Thyroid gland (tissue), 4 donors: ENCODE results near the gene CCDC192. TPM values are rescaled to one million over a fixed set of nuclear protein-coding genes. Genes with fewer than 3 reads are reported as not detected.

Experiments
- DNase-seq, 2 donors: peaks; one replicate each; pipeline ENCODE4 v3.0.0-alpha.2; 2019
- H3K27ac ChIP-seq, 3 donors: fragments of 200-600 bp; sonication (generic); 1 replicate in 2 of 3; 2 replicates in 1 of 3; pipeline ENCODE4 v1.5.1; 2016 to 2019; ENCODE audit warnings: mild to moderate bottlenecking in 1 of 3, moderate library complexity in 1 of 3
- H3K27me3 ChIP-seq: fragments of 200-600 bp; sonication (generic); one replicate; pipeline ENCODE4 v1.5.1; 2019
- H3K36me3 ChIP-seq, 2 donors: fragments of 200-600 bp; sonication (generic); one replicate each; pipeline ENCODE4 v1.5.1; 2016 to 2019
- H3K4me1 ChIP-seq, 2 donors: fragments of 200-600 bp; sonication (generic); one replicate each; pipeline ENCODE4 v1.5.1; 2017 to 2019
- H3K4me3 ChIP-seq, 3 donors: fragments of 200-600 bp; sonication (generic); replicated peaks in 1 of 3; 1 replicate in 2 of 3; 2 replicates in 1 of 3; pipeline ENCODE4 v1.5.1; 2016; ENCODE audit warnings: mild to moderate bottlenecking in 1 of 3
- H3K9me3 ChIP-seq: fragments of 200-600 bp; sonication (generic); one replicate; pipeline ENCODE4 v1.5.1; 2017
- POLR2A ChIP-seq, 2 donors: fragments of 450-650 bp; IDR thresholded peaks; one replicate each; pipeline ENCODE4 v1.6.1; 2017; ENCODE audit warnings: antibody characterized with exemption in 2 of 2, mild to moderate bottlenecking in 2 of 2, moderate library complexity in 1 of 2
- WGBS, 2 donors: methylation state at CpG; one replicate each; pipeline ENCODE4 v1.1.5; 2017; 5-methylcytosine and 5-hydroxymethylcytosine counted together
- intact Hi-C: fragments of 100-400 bp; cut with DNase I; formaldehyde crosslinking; loops from one replicate; pipeline ENCODE4 v1.15.1; 2023
- total RNA-seq, 4 donors: library from RNA; depleted of rRNA; stranded (reverse); fragments of >200 nt; gene quantifications; one replicate each; pipeline ENCODE4 v1.2.3, GENCODE V29; 2016
- TF ChIP-seq, protein P1 (sequence below), 6 experiments: fragments of 200-600 bp in 3 of 6; fragments of 450-650 bp in 3 of 6; sonication (generic) in 3 of 6; IDR thresholded peaks; one replicate each; pipeline ENCODE4 v1.5.1; 2016 to 2019; ENCODE audit warnings: antibody characterized with exemption in 6 of 6, mild to moderate bottlenecking in 2 of 6, inconsistent platforms in 1 of 6, moderate library complexity in 1 of 6

Gene CCDC192
- total RNA-seq, 4 donors from 2014 or later = 1.3 TPM; not detected in 3

GRCh38 chr5:127981498-127981897 lies 278.3 kb downstream of the CCDC192 start:
- 65 to 76% methylated on average over 4 of the region's 4 CpGs for WGBS, 2 donors
- TF ChIP-seq POLR2A (IDR thresholded peaks at IDR 0.05) = no peak
- TF ChIP-seq, protein P1, sequence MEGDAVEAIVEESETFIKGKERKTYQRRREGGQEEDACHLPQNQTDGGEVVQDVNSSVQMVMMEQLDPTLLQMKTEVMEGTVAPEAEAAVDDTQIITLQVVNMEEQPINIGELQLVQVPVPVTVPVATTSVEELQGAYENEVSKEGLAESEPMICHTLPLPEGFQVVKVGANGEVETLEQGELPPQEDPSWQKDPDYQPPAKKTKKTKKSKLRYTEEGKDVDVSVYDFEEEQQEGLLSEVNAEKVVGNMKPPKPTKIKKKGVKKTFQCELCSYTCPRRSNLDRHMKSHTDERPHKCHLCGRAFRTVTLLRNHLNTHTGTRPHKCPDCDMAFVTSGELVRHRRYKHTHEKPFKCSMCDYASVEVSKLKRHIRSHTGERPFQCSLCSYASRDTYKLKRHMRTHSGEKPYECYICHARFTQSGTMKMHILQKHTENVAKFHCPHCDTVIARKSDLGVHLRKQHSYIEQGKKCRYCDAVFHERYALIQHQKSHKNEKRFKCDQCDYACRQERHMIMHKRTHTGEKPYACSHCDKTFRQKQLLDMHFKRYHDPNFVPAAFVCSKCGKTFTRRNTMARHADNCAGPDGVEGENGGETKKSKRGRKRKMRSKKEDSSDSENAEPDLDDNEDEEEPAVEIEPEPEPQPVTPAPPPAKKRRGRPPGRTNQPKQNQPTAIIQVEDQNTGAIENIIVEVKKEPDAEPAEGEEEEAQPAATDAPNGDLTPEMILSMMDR (IDR thresholded peaks at IDR 0.05) = no peak
- intact Hi-C loops = no loop called here

DNA sequence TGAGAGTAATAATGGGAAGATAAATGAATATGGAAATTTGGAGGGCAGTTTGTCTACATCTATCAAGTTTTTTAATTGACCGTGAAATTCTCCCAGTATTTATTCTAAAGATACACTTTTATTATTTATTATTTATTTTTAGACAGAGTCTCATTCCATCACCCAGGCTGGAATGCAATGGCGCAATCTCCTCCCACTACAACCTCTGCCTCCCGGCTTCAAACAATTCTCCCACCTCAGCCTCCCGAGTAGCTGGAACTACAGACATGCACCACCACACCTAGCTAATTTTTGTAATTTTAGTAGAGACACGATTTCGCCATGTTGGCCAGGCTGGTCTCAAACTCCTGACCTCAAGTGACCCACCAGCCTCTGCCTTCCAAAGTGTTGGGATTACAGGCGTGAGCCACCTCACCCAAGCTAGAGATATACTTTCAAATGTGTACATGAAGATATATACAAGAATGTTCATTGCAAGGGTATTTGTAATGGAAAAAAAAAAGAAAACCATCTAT lies 282.7 kb downstream of the CCDC192 start:
- TF ChIP-seq POLR2A (IDR thresholded peaks at IDR 0.05) = no peak
- TF ChIP-seq, protein P1 (IDR thresholded peaks at IDR 0.05) = no peak
- 96 to 97% methylated on average over 7 of the region's 7 CpGs for WGBS, 2 donors
- H3K4me1 ChIP-seq = no peaks in the 10 kb centered on the region
- no peaks in the 10 kb centered on the region for H3K9me3 ChIP-seq
- H3K4me3 ChIP-seq = no peak overlapping the region
- intact Hi-C loops = no loop called here
- no peak overlapping the region for H3K27ac ChIP-seq
- no peaks in the 10 kb centered on the region for H3K36me3 ChIP-seq
- H3K27me3 ChIP-seq = no peaks in the 10 kb centered on the region
- DNase-seq = no peak

More at GRCh38 chr5:127981498-127981897, 278.3 kb downstream of the CCDC192 start:
- DNase-seq = no peak
- no peak overlapping the region for H3K4me3 ChIP-seq
- no peaks in the 10 kb centered on the region for H3K9me3 ChIP-seq
- no peak overlapping the region for H3K27ac ChIP-seq
- H3K27me3 ChIP-seq = no peaks in the 10 kb centered on the region
- no peaks in the 10 kb centered on the region for H3K36me3 ChIP-seq
- no peaks in the 10 kb centered on the region for H3K4me1 ChIP-seq

DNA sequence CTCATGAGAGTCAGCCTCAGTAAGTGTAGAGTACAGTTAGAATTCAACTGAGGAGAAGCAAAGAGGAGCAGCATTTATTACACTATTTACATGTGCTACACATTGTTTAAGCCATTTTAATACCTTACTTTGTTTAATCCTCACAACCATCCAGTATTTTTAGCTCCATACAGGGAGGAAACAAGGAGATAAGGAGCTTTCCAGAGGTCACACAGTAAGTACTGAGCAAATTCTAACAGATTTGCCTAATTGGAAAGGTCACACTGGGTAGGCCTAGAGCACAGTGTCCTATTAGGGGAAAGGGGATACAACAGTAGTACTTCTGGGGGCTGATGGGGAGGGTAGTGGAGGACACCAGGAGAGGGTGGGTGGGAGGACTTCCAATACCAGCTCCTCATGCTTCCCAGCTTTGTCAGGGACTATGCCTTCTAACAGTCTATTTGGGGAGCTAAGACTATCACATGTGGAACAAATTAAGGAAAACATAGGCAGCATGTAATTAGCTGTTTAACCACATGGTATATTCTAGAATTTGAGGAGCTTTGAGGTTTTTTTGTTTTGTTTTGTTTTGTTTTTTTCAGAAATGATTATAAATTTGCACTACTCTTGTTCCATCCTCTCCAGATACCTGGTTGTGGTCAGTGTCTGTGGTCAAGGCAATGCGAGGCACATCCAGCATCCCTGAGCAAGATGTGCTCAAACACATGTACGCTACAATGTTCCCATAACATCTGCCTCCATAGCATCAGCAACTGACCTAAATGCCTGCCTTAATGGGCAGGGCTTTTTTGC lies 284.4 kb downstream of the CCDC192 start:
- intact Hi-C loops = no loop called here
- Histone ChIP-seq H3K27me3 (no peaks in the 10 kb centered on the region), H3K9me3 (no peaks in the 10 kb centered on the region), H3K36me3 (no peaks in the 10 kb centered on the region), H3K4me3 (no peak overlapping the region), H3K27ac (no peak overlapping the region), H3K4me1 (no peaks in the 10 kb centered on the region)
- no peak for TF ChIP-seq POLR2A (IDR thresholded peaks at IDR 0.05)
- TF ChIP-seq, protein P1 (IDR thresholded peaks at IDR 0.05) = no peak
- WGBS, 2 donors = 95 to 99% methylated on average over 2 of the region's 2 CpGs
- DNase-seq = no peak

GRCh38 chr5:127988146-127988760 lies 285.1 kb downstream of the CCDC192 start:
- DNase-seq = no peak
- Histone ChIP-seq H3K27ac (no peak overlapping the region), H3K4me1 (no peaks in the 10 kb centered on the region), H3K9me3 (no peaks in the 10 kb centered on the region), H3K4me3 (no peak overlapping the region), H3K36me3 (no peaks in the 10 kb centered on the region), H3K27me3 (no peaks in the 10 kb centered on the region)
- TF ChIP-seq, protein P1 (IDR thresholded peaks at IDR 0.05) = no peak
- no peak for TF ChIP-seq POLR2A (IDR thresholded peaks at IDR 0.05)
- intact Hi-C loops = no loop called here

Other genes with a start within 250 kb of the CCDC192 start
- gene PRRC1, start 185.8 kb upstream of the CCDC192 start, total RNA-seq = 10 to 100 TPM; 47.4 to 79.0 (median 70.9) TPM
- gene CTXN3, start 54.3 kb upstream of the CCDC192 start, total RNA-seq = not detected